Activated naive CD4-positive, alpha-beta T cell (primary cell): ENCODE measurements around the gene GRK3.

ENCODE experiments used
- DNase-seq, 4 experiments: peaks; one replicate each; lab custom pipeline; 2025; lab: John Stamatoyannopoulos, UW

Gene GRK3

GRCh38 chr22:25626624-25626990 is 62.1 kb downstream of the GRK3 start:
- DNase-seq = no peak

- no peak for DNase-seq
Observed at GRCh38 chr22:25627271-25627852, 62.9 kb downstream of the GRK3 start.

GRCh38 chr22:25628494-25628893 is 64.0 kb downstream of the GRK3 start:
- no peak for DNase-seq

- DNase-seq = no peak
Observed at GRCh38 chr22:25629613-25630012, 65.1 kb downstream of the GRK3 start.

- DNase-seq = no peak
Observed at GRCh38 chr22:25630447-25630846, 66.0 kb downstream of the GRK3 start.

GRCh38 chr22:25636323-25636722 is 71.8 kb downstream of the GRK3 start:
- DNase-seq = no peak

- DNase-seq = no peak
Observed at GRCh38 chr22:25637032-25637431, 72.6 kb downstream of the GRK3 start.

- DNase-seq = no peak
Observed at GRCh38 chr22:25637672-25638071, 73.2 kb downstream of the GRK3 start.

GRCh38 chr22:25638638-25639037 is 74.2 kb downstream of the GRK3 start:
- DNase-seq = no peak

- DNase-seq = no peak
Observed at GRCh38 chr22:25641650-25642049, 77.2 kb downstream of the GRK3 start.

- no peak for DNase-seq
Observed at GRCh38 chr22:25643232-25644000, 78.9 kb downstream of the GRK3 start.

- DNase-seq = no peak
Observed at GRCh38 chr22:25644122-25644521, 79.6 kb downstream of the GRK3 start.

- DNase-seq = no peak
Observed at GRCh38 chr22:25645266-25645665, 80.8 kb downstream of the GRK3 start.

- DNase-seq = no peak
Observed at GRCh38 chr22:25645964-25646363, 81.5 kb downstream of the GRK3 start.

GRCh38 chr22:25650833-25651232 is 86.4 kb downstream of the GRK3 start:
- DNase-seq = no peak

- no peak for DNase-seq
Observed at GRCh38 chr22:25651332-25652085, 87.0 kb downstream of the GRK3 start.

GRCh38 chr22:25654676-25655075 is 90.2 kb downstream of the GRK3 start:
- DNase-seq = no peak

- no peak for DNase-seq
Observed at GRCh38 chr22:25655371-25655935, 91.0 kb downstream of the GRK3 start.

- DNase-seq = no peak
Observed at GRCh38 chr22:25656724-25657123, 92.2 kb downstream of the GRK3 start.

- no peak for DNase-seq
Observed at GRCh38 chr22:25658633-25659032, 94.2 kb downstream of the GRK3 start.

GRCh38 chr22:25659413-25659812 is 94.9 kb downstream of the GRK3 start:
- no peak for DNase-seq

- no peak for DNase-seq
Observed at GRCh38 chr22:25660336-25660735, 95.9 kb downstream of the GRK3 start.

GRCh38 chr22:25661073-25661472 is 96.6 kb downstream of the GRK3 start:
- DNase-seq = no peak
